GM19468 (cell line): Measurements from ENCODE around the gene FZD1.
A peak's percentile ranks its signal among the peaks of the same experiment; 100 is the strongest.

Experiments used
- ATAC-seq: cut with Tn5 transposase; IDR thresholded peaks from one replicate; pipeline ENCODE4 v1.9.1; 2021; ENCODE audit warnings: mild to moderate bottlenecking, moderate library complexity, moderate number of reproducible peaks; ENCODE audit not compliant: unreplicated experiment; ENCODE audit errors: extremely low read depth

Gene FZD1

DNA sequence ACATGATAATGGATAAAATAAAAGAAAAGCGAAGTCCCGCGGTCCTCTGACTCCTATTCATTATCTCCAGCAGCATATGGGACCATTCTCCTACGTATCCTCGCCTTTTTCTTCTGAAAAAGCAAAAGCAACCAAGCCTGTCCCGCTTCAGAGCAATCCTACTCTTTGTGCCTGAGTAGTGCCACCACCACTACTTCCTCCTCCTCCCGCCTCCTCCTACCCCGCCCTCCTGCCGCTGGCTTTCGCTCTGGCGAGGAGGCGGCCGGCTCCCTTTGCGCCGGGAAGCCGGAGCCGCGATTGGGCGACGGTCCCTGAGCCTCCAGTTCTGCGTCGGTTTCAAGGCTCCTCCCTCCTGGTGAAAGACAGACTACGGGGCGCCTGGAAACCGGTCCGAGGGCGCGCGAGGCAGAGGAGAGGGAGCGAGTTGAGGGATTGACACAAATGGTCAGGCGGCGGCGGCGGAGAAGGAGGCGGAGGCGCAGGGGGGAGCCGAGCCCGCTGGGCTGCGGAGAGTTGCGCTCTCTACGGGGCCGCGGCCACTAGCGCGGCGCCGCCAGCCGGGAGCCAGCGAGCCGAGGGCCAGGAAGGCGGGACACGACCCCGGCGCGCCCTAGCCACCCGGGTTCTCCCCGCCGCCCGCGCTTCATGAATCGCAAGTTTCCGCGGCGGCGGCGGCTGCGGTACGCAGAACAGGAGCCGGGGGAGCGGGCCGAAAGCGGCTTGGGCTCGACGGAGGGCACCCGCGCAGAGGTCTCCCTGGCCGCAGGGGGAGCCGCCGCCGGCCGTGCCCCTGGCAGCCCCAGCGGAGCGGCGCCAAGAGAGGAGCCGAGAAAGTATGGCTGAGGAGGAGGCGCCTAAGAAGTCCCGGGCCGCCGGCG is at the start of gene FZD1:
TSS of gene FZD1 (plus strand) at position 388 of the 878 bp plus-strand sequence. CDS start at position 836, 448 bp downstream.
- ATAC-seq = peak; percentile 85

DNA sequence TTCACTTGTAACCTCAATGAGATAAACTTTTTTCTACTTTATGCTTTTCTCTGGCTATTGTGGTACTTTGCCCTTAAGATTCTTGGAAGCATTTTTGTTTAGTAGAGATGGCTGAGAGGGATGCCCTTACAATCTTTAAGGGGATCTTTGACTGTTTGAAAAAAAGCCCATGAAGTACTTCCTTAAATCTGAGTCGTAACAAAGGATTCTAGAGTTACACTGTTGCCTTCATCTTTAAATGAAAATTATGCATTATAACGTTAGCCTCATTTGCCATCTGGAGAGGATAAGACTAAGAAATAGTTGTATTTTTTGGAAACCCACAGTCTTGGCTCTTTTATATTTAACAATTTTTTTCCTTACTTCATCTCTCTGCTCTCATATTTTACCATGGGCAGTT is 37.8 kb upstream of the FZD1 start:
- no peak for ATAC-seq

GRCh38 chr7:91228327-91228726 is 35.9 kb upstream of the FZD1 start:
- ATAC-seq = no peak

DNA sequence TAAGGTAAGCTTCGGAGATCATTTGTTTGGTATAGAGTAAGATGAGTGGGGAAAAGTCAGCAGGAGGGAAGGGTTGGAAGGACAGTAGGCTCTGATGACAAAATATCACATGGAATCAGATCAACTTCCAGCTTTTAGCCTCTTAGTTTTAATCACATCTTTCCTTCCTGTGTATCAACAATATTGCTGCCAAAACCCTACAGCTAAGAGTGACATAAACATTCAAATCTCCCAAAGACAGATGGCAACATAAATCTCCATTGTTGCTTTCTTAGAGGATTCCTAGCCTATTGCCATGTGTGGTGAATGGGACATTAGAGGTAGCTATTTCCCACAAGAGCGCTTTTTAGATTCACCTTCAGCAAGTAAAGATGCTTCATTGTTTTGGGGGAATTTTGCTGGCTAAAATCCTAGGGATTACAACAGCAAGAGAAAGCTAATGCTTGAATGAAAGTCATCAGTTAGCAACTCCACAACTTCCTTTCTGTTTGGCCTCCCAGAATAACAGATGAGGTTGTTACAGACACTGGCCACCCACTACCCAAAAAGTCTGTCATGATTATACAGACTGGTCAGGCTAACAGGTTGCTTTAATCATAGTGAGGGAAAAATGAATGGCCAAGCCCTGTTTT is 35.2 kb upstream of the FZD1 start:
- ATAC-seq = no peak

DNA sequence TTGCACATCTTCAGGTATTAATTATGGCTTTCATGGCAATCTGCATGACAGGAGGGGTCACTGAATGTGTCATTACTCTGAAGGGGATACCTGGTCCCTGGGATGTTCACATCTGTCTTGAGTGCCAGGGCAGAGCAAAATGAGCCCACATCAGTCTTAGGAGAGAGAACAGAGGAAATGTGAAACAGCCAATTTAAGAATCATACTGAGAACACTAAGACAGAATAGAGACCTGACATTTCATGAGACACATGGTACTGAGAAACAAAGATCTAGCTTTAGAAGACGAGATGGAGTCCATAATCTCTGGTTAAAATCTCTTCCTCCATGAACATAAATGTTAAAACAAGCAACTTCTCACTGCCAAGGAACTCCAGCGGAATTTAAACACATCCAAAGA is 34.1 kb upstream of the FZD1 start:
- ATAC-seq = no peak

DNA sequence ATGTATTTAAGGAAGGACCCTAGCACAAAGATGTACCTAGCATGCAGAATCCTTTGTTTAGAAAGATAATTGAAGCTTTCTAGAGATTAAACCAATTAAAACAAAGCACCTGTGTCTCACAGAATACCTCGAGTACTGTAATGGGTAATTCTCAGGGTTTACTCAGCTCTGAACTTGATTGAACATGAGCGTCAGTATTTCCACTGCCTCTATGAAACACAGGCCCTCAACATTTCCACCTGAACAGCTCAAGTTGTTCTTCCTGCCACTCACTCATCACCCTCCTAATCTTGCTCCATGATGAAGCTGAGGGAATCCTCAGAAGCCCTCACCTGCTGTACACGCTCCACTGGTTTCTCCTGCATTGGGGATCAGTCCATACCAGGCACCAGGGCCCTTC is 33.7 kb upstream of the FZD1 start:
- no peak for ATAC-seq

GRCh38 chr7:91233212-91233611 is 31.0 kb upstream of the FZD1 start:
- no peak for ATAC-seq

DNA sequence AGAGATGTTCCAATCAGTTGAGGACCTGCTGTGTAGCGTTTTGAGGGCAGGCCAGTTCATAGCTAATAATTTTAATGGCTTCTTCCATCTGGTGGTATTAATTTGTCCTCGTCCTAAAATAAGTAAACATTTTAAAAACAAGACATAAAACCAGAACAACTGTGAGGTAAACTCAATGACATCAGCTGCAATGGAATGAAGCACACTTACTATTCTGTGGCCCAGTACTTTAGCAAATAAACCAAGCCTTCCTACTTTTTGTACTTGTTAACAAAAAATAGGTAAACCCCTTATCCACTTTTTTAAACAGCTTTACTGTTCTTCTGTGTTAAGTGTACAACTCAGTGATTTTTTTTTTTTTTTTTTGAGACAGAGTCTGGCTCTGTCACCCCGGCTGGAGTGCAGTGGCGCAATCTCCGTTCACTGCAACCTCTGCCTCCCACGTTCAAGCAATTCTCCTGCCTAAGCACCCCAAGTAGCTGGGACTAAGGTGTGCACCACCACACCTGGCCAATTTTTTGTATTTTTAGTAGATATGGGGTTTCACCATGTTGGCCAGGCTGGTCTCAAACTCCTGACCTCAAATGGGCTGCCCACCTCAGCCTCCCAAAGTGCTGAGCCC is 28.9 kb upstream of the FZD1 start:
- no peak for ATAC-seq

- ATAC-seq = no peak
Measured at GRCh38 chr7:91239171-91239604, 25.0 kb upstream of the FZD1 start.

GRCh38 chr7:91239772-91240171 is 24.5 kb upstream of the FZD1 start:
- no peak for ATAC-seq

DNA sequence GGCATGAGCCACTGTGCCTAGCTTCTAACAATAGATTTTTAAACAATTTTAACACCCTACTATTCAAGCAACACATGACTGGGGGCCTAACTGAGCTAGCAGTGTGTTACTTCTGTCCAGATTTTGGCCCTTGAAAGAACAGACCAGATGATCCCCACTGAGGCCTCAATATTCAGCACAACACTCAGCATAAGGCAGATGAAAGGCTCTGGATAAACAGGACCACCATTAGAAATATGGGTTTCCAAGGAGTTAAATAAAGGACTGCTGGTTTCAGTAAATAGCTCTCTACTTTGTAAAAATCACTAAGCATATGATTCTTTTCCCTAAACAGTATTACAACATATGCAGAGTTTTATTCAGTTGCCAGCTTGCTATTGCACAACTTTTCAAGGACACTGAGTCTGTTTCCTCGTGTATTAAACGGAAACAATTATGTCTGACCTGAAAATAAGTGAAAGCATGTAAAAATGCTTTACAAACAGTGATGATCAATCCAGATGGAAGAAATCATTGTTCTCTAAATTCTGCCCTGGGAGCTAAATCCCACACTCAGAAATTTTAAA is 23.8 kb upstream of the FZD1 start:
- ATAC-seq = no peak

- no peak for ATAC-seq
Measured at GRCh38 chr7:91242097-91242844, 22.0 kb upstream of the FZD1 start.

- ATAC-seq = no peak
Measured at GRCh38 chr7:91243591-91244301, 20.5 kb upstream of the FZD1 start.

- ATAC-seq = no peak
Measured at GRCh38 chr7:91247500-91247899, 16.7 kb upstream of the FZD1 start.

- ATAC-seq = no peak
Measured at GRCh38 chr7:91248996-91249395, 15.2 kb upstream of the FZD1 start.

- no peak for ATAC-seq
Measured at GRCh38 chr7:91249506-91250233, 14.6 kb upstream of the FZD1 start.

GRCh38 chr7:91250706-91251105 is 13.5 kb upstream of the FZD1 start:
- ATAC-seq = no peak

DNA sequence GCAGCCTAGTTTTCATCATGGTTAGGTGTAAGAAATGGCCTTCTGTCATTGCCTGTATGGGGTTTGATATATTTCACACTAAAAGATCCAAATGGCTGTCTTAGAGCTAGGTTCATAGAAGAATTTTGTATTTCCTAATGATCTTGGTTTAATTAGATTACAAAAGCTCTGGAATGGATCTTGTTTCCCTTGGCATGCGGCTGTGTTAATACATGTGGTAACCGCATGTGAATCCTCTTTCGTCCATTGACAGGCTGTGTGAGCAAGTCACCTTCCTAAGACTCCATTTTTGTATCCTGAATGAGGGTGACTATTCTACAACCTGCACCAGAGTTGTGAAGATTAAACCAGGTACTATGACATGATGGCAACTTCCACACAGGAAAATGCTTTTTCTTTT is 12.4 kb upstream of the FZD1 start:
- ATAC-seq = no peak
